Fibroblast of lung (primary cell): Measurements from ENCODE around the gene HPS1.

Experiments used
- EZH2 ChIP-seq: IDR thresholded peaks from 2 replicates; pipeline ENCODE4 v1.5.1; 2012; ENCODE audit warnings: low read length, control low read depth, mild to moderate bottlenecking; ENCODE audit errors: missing control alignments
- TF ChIP-seq, protein P1 (sequence below), 2 donors: IDR thresholded peaks in 1 of 2; conservative IDR thresholded peaks in 1 of 2; 1 replicate in 1 of 2; 2 replicates in 1 of 2; pipeline ENCODE4 v1.5.1; 2011 to 2012; ENCODE audit warnings: low read length in 2 of 2, control low read depth in 1 of 2, inconsistent platforms in 1 of 2, low read depth in 1 of 2, mild to moderate bottlenecking in 1 of 2

DNA sequence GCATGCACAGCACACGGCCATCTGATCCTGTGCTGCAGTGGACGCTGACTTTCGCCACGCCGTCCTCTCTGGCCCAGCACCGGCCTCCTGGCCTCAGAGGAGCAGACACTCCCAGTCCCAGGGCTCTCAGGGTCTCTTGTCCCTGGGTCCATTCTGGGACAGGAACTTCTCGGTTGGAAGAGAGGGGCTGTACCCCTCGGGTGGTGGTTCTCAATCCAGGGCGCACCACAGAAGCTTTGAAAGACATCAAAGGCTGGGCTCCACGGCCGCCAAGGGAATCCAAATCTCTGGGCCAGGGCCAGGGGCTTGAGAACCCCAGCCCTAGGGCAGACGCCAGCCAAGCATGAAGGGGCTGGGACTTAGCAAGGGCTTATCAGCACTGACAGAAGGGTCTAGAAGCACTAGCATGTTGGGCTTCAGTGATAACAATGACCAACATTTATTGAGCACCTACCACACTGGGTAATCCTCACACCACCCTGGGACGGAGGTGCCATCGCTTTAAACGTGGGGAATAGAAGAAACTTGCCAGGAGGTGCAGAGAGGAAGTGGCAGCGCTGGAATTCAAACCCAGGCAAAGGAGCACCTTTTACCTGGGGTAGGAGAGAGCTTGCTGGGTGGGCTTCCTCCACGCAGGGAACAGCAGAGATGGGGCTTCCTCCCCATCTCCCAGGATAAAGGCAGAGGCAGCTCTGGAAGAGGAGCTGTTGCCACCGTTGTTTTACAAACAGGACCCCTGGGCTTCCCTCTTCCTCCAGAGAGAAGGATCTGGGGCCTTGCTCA is 29.9 kb downstream of the HPS1 start:
- TF ChIP-seq, protein P1, sequence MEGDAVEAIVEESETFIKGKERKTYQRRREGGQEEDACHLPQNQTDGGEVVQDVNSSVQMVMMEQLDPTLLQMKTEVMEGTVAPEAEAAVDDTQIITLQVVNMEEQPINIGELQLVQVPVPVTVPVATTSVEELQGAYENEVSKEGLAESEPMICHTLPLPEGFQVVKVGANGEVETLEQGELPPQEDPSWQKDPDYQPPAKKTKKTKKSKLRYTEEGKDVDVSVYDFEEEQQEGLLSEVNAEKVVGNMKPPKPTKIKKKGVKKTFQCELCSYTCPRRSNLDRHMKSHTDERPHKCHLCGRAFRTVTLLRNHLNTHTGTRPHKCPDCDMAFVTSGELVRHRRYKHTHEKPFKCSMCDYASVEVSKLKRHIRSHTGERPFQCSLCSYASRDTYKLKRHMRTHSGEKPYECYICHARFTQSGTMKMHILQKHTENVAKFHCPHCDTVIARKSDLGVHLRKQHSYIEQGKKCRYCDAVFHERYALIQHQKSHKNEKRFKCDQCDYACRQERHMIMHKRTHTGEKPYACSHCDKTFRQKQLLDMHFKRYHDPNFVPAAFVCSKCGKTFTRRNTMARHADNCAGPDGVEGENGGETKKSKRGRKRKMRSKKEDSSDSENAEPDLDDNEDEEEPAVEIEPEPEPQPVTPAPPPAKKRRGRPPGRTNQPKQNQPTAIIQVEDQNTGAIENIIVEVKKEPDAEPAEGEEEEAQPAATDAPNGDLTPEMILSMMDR (conservative IDR thresholded peaks at IDR 0.05 in 1 of 2, IDR thresholded peaks at IDR 0.05 in 1 of 2; ENCODE audit: low read depth in 1 of 2, low read length in 2 of 2), result no peak
- TF ChIP-seq EZH2, result no peak
